ENCODE measurements around the gene ACSF3. TPM values are rescaled to one million over a fixed set of nuclear protein-coding genes. Genes with fewer than 3 reads are reported as not detected.

The ACSF3 gene
- total RNA-seq, 1 donor from 2014 or later, result 35.7 TPM

DNA sequence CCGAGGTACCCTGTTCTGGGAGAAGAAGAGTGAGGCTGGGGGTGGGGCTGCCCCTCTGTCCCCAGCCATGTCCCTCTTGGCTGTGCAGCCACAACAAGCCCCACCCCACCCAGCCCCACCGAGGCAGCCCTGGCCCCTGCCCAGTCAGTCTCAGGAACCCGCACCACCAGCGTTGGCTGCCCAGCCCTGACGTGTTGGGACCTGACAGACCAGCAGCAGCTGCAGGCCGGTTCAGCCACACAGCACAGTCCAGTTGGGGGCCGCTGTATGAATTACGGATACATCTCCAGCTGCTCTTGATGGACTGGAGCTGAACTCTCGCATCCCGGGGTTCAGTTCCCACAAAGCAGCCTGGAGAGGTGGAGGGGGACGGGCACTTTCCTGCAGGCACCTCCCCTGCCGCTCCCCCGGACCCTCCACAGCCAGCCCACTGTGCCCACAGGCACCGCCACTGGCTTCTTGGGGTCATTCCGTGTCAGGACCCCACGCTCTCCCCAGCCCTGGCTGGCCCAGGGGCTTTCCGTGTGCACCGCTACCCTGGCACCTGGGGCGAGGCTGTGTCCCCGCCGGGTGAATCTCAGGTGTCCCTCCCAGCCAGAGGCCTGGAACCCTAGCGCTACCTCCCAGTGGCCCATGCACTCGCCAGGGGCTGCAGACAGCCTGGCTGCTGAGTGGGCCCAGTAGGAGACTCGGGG is 84.9 kb downstream of the ACSF3 start:
- TF ChIP-seq, protein P1, sequence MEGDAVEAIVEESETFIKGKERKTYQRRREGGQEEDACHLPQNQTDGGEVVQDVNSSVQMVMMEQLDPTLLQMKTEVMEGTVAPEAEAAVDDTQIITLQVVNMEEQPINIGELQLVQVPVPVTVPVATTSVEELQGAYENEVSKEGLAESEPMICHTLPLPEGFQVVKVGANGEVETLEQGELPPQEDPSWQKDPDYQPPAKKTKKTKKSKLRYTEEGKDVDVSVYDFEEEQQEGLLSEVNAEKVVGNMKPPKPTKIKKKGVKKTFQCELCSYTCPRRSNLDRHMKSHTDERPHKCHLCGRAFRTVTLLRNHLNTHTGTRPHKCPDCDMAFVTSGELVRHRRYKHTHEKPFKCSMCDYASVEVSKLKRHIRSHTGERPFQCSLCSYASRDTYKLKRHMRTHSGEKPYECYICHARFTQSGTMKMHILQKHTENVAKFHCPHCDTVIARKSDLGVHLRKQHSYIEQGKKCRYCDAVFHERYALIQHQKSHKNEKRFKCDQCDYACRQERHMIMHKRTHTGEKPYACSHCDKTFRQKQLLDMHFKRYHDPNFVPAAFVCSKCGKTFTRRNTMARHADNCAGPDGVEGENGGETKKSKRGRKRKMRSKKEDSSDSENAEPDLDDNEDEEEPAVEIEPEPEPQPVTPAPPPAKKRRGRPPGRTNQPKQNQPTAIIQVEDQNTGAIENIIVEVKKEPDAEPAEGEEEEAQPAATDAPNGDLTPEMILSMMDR (IDR thresholded peaks at IDR 0.05; ENCODE audit: unreplicated experiment), result no peak
- H3K27ac Mint-ChIP-seq, result no peak overlapping the region
- H3K4me1 Mint-ChIP-seq, result peaks cover under 1% of the 10 kb centered on the region
- no peak overlapping the region for H3K4me3 Mint-ChIP-seq
- peaks cover 6% of the 10 kb centered on the region for H3K27me3 Mint-ChIP-seq (ENCODE audit: low read depth)
- H3K9me3 Mint-ChIP-seq, result no peaks in the 10 kb centered on the region
- no peaks in the 10 kb centered on the region for H3K36me3 Mint-ChIP-seq
- no peak for DNase-seq (ENCODE audit: low spot score in 2 of 2, unreplicated experiment in 2 of 2)

DNA sequence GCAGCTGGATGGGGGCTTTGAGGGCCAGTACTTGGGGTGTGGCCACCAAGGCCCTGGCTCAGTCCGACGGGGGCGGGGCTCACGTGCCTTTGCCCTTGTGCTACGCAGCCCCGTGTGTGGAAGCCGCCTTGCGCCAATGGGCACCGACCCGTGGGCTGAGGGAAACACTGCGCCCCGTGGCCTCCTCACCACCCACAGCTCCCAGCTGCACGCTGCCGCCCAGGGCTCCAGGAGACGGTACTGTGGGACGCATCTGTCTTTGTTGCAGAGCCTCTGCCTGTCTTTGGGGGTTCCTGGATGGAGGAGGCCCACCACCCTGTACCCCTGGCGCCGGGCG is 85.5 kb downstream of the ACSF3 start:
- H3K4me3 Mint-ChIP-seq, result no peak overlapping the region
- no peak overlapping the region for H3K27ac Mint-ChIP-seq
- H3K4me1 Mint-ChIP-seq, result no peaks in the 10 kb centered on the region
- no peaks in the 10 kb centered on the region for H3K36me3 Mint-ChIP-seq
- TF ChIP-seq, protein P1 (IDR thresholded peaks at IDR 0.05; ENCODE audit: unreplicated experiment), result no peak
- no peak for DNase-seq (ENCODE audit: low spot score in 2 of 2, unreplicated experiment in 2 of 2)
- H3K27me3 Mint-ChIP-seq (ENCODE audit: low read depth), result peaks cover 6% of the 10 kb centered on the region
- H3K9me3 Mint-ChIP-seq, result no peaks in the 10 kb centered on the region

DNA sequence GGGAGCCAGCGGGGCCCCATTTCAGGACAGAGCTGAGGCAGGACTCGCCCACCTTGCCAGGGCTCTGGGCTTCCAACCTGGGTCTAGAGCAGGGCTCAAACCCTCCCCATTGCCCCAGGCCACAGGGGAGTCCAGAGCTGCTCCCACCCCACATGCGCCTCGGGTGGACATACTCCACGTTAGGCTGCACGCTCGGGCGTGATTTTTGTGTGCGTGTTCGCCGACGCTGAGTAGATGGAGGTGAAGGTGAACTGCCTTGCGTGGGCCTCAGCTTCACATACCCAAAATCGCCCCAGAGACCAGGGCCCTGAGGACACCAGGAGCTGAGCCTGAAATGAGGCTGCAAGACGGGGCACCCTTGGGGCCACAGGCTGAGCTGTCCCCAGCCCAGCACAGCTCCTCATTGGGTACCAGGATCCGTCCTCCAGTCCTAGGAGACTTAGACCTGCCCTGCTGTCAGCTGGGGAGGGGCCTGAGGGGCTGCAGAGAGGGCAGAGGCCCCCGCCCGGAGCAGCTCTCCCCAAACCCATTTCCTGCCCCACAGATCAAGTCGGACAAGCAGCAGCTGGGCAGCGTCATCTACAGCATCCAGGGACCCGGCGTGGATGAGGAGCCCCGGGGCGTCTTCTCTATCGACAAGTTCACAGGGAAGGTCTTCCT is 86.1 kb downstream of the ACSF3 start:
- no peak for DNase-seq (ENCODE audit: low spot score in 2 of 2, unreplicated experiment in 2 of 2)
- Mint-ChIP-seq H3K27ac (no peak overlapping the region), H3K9me3 (no peaks in the 10 kb centered on the region), H3K36me3 (no peaks in the 10 kb centered on the region), H3K4me1 (no peaks in the 10 kb centered on the region), H3K27me3 (ENCODE audit: low read depth) (peaks cover 12% of the 10 kb centered on the region), H3K4me3 (no peak overlapping the region)
- TF ChIP-seq, protein P1 (IDR thresholded peaks at IDR 0.05; ENCODE audit: unreplicated experiment), result no peak

DNA sequence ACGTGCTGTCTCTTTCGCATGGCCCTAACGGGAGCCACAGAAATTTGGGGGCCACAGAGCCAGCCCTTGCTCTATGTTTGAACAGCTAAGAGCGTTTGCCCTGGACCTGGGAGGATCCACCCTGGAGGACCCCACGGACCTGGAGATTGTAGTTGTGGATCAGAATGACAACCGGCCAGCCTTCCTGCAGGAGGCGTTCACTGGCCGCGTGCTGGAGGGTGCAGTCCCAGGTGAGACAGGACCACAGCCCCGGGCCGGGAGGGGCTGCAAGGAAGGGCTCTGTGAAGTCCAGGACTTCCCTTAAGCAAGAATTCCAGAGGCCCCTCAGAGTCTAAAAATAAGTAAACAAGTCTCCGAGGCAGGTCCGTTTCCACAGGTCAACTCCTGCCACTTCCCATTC is 89.8 kb downstream of the ACSF3 start:
- H3K9me3 Mint-ChIP-seq, result no peaks in the 10 kb centered on the region
- DNase-seq (ENCODE audit: low spot score in 2 of 2, unreplicated experiment in 2 of 2), result no peak
- TF ChIP-seq, protein P1 (IDR thresholded peaks at IDR 0.05; ENCODE audit: unreplicated experiment), result no peak
- H3K4me1 Mint-ChIP-seq, result no peaks in the 10 kb centered on the region
- H3K36me3 Mint-ChIP-seq, result no peaks in the 10 kb centered on the region
- no peak overlapping the region for H3K4me3 Mint-ChIP-seq
- H3K27ac Mint-ChIP-seq, result no peak overlapping the region
- peaks cover 12% of the 10 kb centered on the region for H3K27me3 Mint-ChIP-seq (ENCODE audit: low read depth)

DNA sequence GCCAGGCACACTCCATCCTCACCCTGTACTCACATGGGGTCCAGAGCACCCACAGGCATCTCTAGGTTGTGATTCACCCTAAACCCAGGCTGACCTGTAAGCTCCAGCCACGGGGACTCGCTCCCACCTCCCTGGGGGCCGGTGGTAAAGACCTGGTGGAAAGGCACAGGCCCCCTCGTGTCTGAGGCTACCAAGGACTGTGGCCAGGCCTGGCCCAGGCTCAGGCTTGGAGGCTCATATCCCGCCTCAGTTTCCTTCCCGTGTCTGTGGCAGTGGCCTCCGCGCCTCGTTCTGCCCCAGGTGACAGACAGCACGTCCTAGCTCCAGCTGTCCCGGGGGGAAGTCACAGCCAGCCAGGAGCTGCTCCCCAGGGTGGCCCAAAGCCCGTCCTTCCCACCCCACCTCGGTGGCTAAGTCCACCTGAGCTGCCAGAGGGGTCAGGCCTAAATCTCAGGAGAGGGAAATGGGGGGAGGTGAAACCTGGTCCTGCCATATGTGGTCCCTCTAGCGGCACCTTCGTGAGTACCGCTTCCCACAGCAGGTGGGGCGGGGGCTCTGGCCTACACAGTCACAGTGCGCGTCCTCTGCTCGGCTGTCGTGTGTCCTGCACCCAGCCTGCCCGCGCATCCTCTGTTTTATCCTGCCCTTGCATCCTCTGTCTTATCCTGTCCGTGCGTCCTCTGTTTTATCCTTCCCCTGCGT is 90.5 kb downstream of the ACSF3 start:
- H3K4me3 Mint-ChIP-seq, result no peak overlapping the region
- H3K9me3 Mint-ChIP-seq, result no peaks in the 10 kb centered on the region
- no peaks in the 10 kb centered on the region for H3K36me3 Mint-ChIP-seq
- TF ChIP-seq, protein P1 (IDR thresholded peaks at IDR 0.05; ENCODE audit: unreplicated experiment), result no peak
- no peak for DNase-seq (ENCODE audit: low spot score in 2 of 2, unreplicated experiment in 2 of 2)
- H3K27ac Mint-ChIP-seq, result no peak overlapping the region
- peaks cover 12% of the 10 kb centered on the region for H3K27me3 Mint-ChIP-seq (ENCODE audit: low read depth)
- H3K4me1 Mint-ChIP-seq, result no peaks in the 10 kb centered on the region
